ENCODE results near the gene CTNNA1.

The CTNNA1 gene

GRCh38 chr5:138954257-138955012 lies 201.2 kb downstream of the CTNNA1 start:
- no peak for DNase-seq

DNA sequence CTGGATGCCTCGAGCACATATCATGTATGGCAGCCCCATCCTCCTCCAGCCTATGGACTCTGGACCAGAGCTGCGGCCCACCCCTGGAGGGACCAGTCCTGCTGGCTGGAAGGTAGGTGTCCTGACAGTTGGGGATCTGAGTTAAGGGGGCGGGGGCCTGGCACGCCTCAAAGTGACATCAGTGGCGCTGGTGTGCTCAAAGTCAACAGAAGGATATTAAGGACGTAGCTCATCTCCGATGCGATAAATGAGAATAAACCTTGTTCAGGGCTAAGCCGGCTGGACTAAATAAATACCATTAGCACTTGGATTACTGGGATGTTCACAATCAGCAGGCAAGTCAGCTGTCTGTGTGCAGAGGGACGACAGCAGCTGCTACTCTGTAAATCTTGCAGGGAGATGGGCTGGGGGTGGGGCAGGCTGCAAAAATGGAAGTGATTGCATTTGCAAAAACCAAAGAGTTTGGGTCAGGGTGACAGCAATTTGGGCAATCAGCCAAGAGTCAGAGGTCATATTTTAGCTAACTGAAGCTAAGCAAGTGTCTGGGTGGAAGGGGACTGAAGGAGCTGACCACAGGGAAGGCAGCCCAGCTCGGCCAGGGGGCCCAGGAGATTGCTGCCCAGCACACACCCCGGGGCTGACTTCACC lies 201.9 kb downstream of the CTNNA1 start:
- DNase-seq, result no peak

DNA sequence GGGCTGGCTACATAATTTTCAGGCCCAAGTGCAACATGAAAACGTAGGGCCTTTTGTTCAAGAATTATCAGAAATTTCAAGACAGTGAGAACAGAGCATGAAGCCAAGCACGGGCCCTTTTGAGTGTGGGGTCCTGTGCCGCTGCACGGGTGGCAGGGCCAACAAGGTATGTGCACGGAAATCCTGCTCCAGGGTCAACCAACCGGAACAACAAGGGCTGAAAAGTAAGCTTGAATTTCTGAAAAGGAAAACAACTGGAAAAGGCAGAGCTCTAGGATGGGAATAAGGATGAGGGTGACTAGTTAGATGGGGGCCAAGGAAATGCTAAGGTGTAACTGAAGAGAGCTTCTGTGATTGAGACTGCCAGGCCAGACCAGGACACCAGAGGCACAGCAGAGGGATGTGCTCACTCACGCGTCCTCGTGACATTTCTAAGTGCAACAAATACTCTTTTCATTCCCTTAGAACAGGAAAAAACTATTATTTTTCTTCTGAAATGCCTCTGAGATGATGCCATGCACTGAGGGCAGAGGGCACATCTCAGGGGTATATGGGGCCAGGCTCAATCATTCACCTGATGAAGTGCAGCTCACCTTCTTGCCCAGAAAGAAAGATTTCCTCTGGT lies 202.6 kb downstream of the CTNNA1 start:
- no peak for DNase-seq

DNA sequence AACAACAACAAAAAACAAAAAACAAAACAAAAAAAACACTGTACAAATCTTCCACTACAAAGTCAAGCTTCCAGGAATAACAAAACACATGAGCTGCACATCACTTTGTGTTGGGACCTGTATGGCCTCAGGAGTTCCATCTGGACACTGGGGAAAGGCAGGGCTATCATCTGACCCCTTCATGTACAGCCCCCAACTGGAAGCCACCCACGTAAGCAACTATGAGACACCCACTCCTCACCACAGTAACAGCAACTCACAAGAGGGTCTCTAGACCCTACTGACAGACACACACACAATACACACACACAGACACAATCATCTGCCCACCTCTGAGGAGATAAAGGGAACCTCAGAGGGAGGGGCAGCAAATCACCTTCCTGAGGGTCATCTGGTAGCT lies 203.6 kb downstream of the CTNNA1 start:
- no peak for DNase-seq

- DNase-seq, result no peak
Observed at GRCh38 chr5:138960145-138960692, 207.0 kb downstream of the CTNNA1 start.

DNA sequence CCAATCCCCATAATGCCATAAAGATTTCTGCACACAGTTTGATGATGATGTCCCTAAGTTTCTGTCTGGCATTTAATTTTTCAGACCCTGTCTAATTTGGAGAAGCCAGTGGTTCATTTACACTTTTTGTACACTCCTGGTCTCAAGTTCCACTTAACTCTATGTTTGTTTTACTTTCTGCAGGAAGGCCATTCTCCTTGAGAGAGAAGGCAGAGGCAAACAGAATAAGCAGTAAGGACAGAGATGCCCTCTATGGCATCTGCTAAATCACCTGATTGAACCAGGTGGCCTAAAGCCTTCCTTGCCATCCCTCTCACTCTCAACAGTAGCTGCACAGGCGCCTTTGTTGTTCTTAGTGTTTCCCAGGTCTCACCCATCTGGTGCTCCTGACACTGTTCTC lies 208.0 kb downstream of the CTNNA1 start:
- no peak for DNase-seq

DNA sequence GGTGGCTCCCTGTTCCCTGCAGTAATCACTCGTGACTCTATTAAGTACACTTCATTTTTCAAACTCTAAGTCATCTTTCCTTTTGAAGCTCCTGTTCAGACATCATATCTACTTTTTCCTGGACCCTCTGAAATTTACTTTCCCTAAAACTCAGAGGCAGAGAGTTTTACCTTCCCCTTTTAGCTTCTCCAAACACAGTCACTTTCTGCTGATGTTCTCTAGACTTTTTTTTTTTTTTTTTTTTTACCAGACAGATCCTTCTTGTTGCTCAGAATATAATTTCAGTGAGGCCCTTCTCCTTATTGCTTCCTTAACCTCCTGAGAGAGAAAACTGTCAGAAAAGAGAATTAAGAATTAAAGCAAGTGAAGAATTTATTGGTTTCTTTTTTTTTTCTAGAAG lies 208.5 kb downstream of the CTNNA1 start:
- no peak for DNase-seq

DNA sequence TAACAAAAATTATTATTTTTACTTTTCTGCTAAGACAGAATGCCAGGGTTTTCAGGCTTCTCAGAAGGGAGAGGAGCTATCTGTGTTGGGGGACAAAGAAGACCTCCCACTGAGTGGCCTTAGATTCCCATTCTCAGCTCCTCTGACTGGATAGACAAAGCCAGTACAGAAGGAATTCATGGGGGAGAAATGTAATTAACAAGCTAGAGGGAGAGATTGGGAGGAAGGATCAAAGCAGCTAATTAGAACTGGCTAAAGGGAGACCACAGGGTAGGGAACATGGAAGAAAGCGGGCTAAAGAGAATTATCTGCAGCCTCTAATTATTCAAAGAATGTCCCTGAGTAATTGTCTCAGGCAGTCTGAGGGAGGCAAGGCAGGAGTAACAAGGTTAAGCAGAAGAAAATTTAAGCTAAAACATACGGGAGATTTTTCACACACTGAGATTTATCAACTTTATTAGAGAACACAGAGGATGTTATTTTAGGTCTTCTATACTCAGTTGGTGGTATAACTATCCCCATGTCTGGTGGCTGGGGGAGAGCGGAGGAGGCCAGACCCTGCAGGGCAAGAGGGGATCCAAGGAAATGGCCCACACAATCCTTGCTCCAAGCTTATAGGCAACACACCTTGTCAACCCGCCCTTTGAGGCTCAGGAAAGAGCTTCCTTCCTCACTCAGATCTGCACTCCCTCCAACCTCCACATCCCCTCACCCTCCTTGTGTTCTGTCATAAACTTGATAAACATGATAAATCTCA lies 209.6 kb downstream of the CTNNA1 start:
- no peak for DNase-seq

GRCh38 chr5:138963763-138964371 lies 210.6 kb downstream of the CTNNA1 start:
- no peak for DNase-seq

DNA sequence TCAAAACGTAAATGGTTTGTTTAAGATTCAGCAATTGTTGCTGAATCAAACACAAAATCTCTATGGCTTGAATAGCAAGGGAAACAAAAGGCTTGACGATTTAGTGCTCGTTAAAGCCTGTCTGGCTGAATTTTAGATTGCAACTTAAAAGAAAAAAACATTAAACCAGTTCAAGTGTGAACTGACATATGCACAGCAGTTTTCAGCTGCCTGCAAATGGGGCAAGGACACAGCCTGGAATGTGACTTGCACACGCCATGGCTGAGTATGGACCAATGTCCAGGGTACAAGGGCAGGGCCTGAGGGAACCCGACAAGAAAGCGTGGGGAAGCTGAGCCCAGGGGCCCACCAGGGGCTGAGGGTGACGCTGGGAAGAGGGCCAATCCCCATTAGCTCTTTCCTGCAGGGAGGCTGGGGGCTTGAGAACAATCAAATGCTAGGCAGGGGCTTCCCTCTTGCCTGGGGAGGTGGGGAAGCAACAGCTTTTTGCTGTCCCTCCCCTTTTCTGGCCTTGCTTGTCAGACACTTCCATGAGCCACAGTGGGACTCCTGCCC lies 211.5 kb downstream of the CTNNA1 start:
- no peak for DNase-seq

DNA sequence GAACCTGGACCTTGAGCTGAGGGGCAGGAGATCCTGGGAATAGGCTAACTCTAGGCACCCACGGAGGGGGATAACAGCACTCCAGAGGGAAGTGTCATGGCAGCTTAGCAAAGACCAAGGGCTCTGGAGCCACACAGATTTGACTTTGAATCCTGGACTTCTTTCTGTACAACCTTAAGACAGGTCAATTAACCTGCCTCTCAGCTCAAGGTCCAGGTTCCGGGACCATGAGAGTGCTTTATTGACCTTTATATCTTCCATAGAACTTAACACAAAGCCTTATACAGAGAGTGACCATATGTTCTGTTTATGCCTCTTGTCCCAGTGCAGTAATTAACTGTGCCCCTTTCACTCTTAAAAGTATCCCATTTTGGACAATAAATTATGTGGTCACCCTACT lies 212.4 kb downstream of the CTNNA1 start:
- no peak for DNase-seq

GRCh38 chr5:138966236-138966985 lies 213.2 kb downstream of the CTNNA1 start:
- DNase-seq, result no peak

GRCh38 chr5:138967791-138968448 lies 214.7 kb downstream of the CTNNA1 start:
- DNase-seq, result no peak

GRCh38 chr5:138968601-138969000 lies 215.4 kb downstream of the CTNNA1 start:
- DNase-seq, result no peak

- DNase-seq, result no peak
Observed at GRCh38 chr5:138969323-138970002, 216.2 kb downstream of the CTNNA1 start.

- peak; percentile 61 for DNase-seq
Observed at GRCh38 chr5:138972230-138972629, 219.0 kb downstream of the CTNNA1 start.

- no peak for DNase-seq
Observed at GRCh38 chr5:138972836-138973235, 219.6 kb downstream of the CTNNA1 start.

GRCh38 chr5:138974227-138975063 lies 221.2 kb downstream of the CTNNA1 start:
- DNase-seq, result no peak

GRCh38 chr5:138975098-138975847 lies 222.0 kb downstream of the CTNNA1 start:
- no peak for DNase-seq

Measured in DMS 273 treated with DMSO at 0.1 percent for 48 hours (cell line).